Trophoblast cell (in vitro differentiated cells and primary cell): ENCODE results near the gene RASGRF1.

ENCODE experiments used
- DNase-seq, 2 donors: peaks; one replicate each; pipeline ENCODE4 v3.0.0-alpha.2; 2016
- H2AFZ ChIP-seq: 2 replicates; pipeline ENCODE4 v1.6.1; 2013; ENCODE audit warnings: low read length, moderate library complexity, mild to moderate bottlenecking; ENCODE audit not compliant: insufficient read depth, poor library complexity
- H2AK5ac ChIP-seq: 2 replicates; pipeline ENCODE4 v1.6.1; 2013; ENCODE audit warnings: mild to moderate bottlenecking, low read length
- H2BK120ac ChIP-seq: 2 replicates; pipeline ENCODE4 v1.6.1; 2013; ENCODE audit warnings: low read length, mild to moderate bottlenecking, moderate library complexity; ENCODE audit not compliant: insufficient read depth, poor library complexity
- H2BK12ac ChIP-seq: 2 replicates; pipeline ENCODE4 v1.6.1; 2013; ENCODE audit warnings: mild to moderate bottlenecking, low read length, moderate library complexity
- H2BK5ac ChIP-seq: 2 replicates; pipeline ENCODE4 v1.6.1; 2013; ENCODE audit warnings: low read length, low read depth, moderate library complexity, mild to moderate bottlenecking; ENCODE audit not compliant: poor library complexity
- H3K14ac ChIP-seq: 2 replicates; pipeline ENCODE4 v1.6.1; 2013; ENCODE audit warnings: mild to moderate bottlenecking, low read length
- H3K18ac ChIP-seq: 2 replicates; pipeline ENCODE4 v1.6.1; 2013; ENCODE audit warnings: mild to moderate bottlenecking, low read length
- H3K23ac ChIP-seq: 2 replicates; pipeline ENCODE4 v1.6.1; 2013; ENCODE audit warnings: low read length
- H3K27ac ChIP-seq: 2 replicates; pipeline ENCODE4 v1.5.1; 2013; ENCODE audit warnings: low read depth, mild to moderate bottlenecking, inconsistent platforms, low read length, moderate library complexity
- H3K27me3 ChIP-seq: 2 replicates; pipeline ENCODE4 v1.6.1; 2013; ENCODE audit warnings: inconsistent platforms, mild to moderate bottlenecking, low read length, moderate library complexity; ENCODE audit not compliant: insufficient read depth
- H3K36me3 ChIP-seq, 2 experiments: 1 replicate in 1 of 2; 2 replicates in 1 of 2; pipeline ENCODE4 v1.6.1; 2013; ENCODE audit warnings: low read length in 2 of 2, mild to moderate bottlenecking in 2 of 2, moderate library complexity in 1 of 2; ENCODE audit not compliant: insufficient read depth in 2 of 2, control insufficient read depth in 1 of 2
- H3K4ac ChIP-seq: 2 replicates; pipeline ENCODE4 v1.6.1; 2013; ENCODE audit warnings: low read depth, mild to moderate bottlenecking, low read length, moderate library complexity
- H3K4me1 ChIP-seq, 2 experiments: 1 replicate in 1 of 2; 2 replicates in 1 of 2; pipeline ENCODE4 v1.6.1; 2013; ENCODE audit warnings: low read length in 2 of 2, mild to moderate bottlenecking in 2 of 2, moderate library complexity in 1 of 2; ENCODE audit not compliant: insufficient read depth in 2 of 2, control insufficient read depth in 1 of 2
- H3K4me2 ChIP-seq: 2 replicates; pipeline ENCODE4 v1.6.1; 2013; ENCODE audit warnings: inconsistent platforms, mild to moderate bottlenecking, low read length, moderate library complexity
- H3K4me3 ChIP-seq: 2 replicates; pipeline ENCODE4 v1.5.1; 2013; ENCODE audit warnings: mild to moderate bottlenecking, low read depth, low read length, inconsistent platforms
- H3K79me1 ChIP-seq: one replicate; pipeline ENCODE4 v1.6.1; 2013; ENCODE audit warnings: low read length
- H3K79me2 ChIP-seq: 2 replicates; pipeline ENCODE4 v1.6.1; 2013; ENCODE audit warnings: low read length, mild to moderate bottlenecking; ENCODE audit not compliant: control insufficient read depth, insufficient read depth, poor library complexity
- H3K9ac ChIP-seq: 2 replicates; pipeline ENCODE4 v1.6.1; 2013; ENCODE audit warnings: mild to moderate bottlenecking, low read length
- H3K9me3 ChIP-seq: 2 replicates; pipeline ENCODE4 v1.6.1; 2013; ENCODE audit warnings: low read depth, mild to moderate bottlenecking, control low read depth, inconsistent platforms, low read length; ENCODE audit not compliant: insufficient read depth
- H4K12ac ChIP-seq: 2 replicates; pipeline ENCODE4 v1.6.1; 2013; ENCODE audit warnings: low read depth, mild to moderate bottlenecking, low read length, moderate library complexity
- H4K8ac ChIP-seq: 2 replicates; pipeline ENCODE4 v1.6.1; 2013; ENCODE audit warnings: low read depth, mild to moderate bottlenecking, low read length, moderate library complexity
- H4K91ac ChIP-seq: one replicate; pipeline ENCODE4 v1.6.1; 2013; ENCODE audit warnings: low read depth, mild to moderate bottlenecking, low read length, moderate library complexity
- whole genome bisulfite sequencing: extraction: QIAGEN DNeasy Blood & Tissue Kit; methylation state at CpG from one replicate; pipeline ENCODE4 v1.1.7; 2013; ENCODE audit warnings: missing lambda C conversion rate; ENCODE audit not compliant: insufficient read length, insufficient coverage; ENCODE audit errors: extremely low coverage; 5-methylcytosine and 5-hydroxymethylcytosine counted together

RASGRF1 gene

GRCh38 chr15:79117442-79118204 is 27.0 kb upstream of the RASGRF1 start:
- Histone ChIP-seq H2AK5ac (no peak overlapping the region), H3K14ac (no peak overlapping the region), H3K23ac (no peak overlapping the region), H2BK120ac (no peak overlapping the region), H3K9me3 (no peaks in the 10 kb centered on the region), H3K9ac (no peak overlapping the region), H3K4me2 (no peak overlapping the region), H3K4ac (no peak overlapping the region), H2BK12ac (no peak overlapping the region), H2AFZ (no peak overlapping the region), H3K4me1 (no peaks in the 10 kb centered on the region), H4K8ac (no peak overlapping the region), H3K79me2 (no peaks in the 10 kb centered on the region), H3K27me3 (no peaks in the 10 kb centered on the region), H3K18ac (no peak overlapping the region), H3K27ac (no peak overlapping the region), H3K36me3 (no peaks in the 10 kb centered on the region), H4K91ac (no peak overlapping the region), H3K4me3 (no peak overlapping the region), H4K12ac (no peak overlapping the region), H2BK5ac (no peak overlapping the region), H3K79me1 (no peaks in the 10 kb centered on the region)
- no CpG with 5 or more reads among the region's 3 CpGs for WGBS
- no peak for DNase-seq

GRCh38 chr15:79116771-79117170 is 26.2 kb upstream of the RASGRF1 start:
- no peak overlapping the region for H3K18ac ChIP-seq
- no peak overlapping the region for H3K9ac ChIP-seq
- H2AK5ac ChIP-seq: no peak overlapping the region
- no peak overlapping the region for H4K91ac ChIP-seq
- no peaks in the 10 kb centered on the region for H3K36me3 ChIP-seq
- no peak for DNase-seq
- H3K79me2 ChIP-seq: no peaks in the 10 kb centered on the region
- no peak overlapping the region for H2BK5ac ChIP-seq
- no peak overlapping the region for H3K4me2 ChIP-seq
- H3K4me3 ChIP-seq: no peak overlapping the region
- no peak overlapping the region for H4K12ac ChIP-seq
- H3K23ac ChIP-seq: no peak overlapping the region
- H2AFZ ChIP-seq: no peak overlapping the region
- no peak overlapping the region for H3K14ac ChIP-seq
- no peak overlapping the region for H3K27ac ChIP-seq
- H3K9me3 ChIP-seq: no peaks in the 10 kb centered on the region
- H3K4ac ChIP-seq: no peak overlapping the region
- no peak overlapping the region for H2BK120ac ChIP-seq
- H2BK12ac ChIP-seq: no peak overlapping the region
- H3K79me1 ChIP-seq: no peaks in the 10 kb centered on the region
- no peaks in the 10 kb centered on the region for H3K4me1 ChIP-seq
- no peaks in the 10 kb centered on the region for H3K27me3 ChIP-seq
- no CpG with 5 or more reads among the region's 4 CpGs for WGBS
- no peak overlapping the region for H4K8ac ChIP-seq

GRCh38 chr15:79115986-79116665 is 25.5 kb upstream of the RASGRF1 start:
- H3K27ac ChIP-seq: no peak overlapping the region
- no peaks in the 10 kb centered on the region for H3K9me3 ChIP-seq
- H4K12ac ChIP-seq: no peak overlapping the region
- H3K23ac ChIP-seq: no peak overlapping the region
- no peak overlapping the region for H3K4ac ChIP-seq
- no peak overlapping the region for H2BK12ac ChIP-seq
- no CpG with 5 or more reads among the region's 7 CpGs for WGBS
- no peak overlapping the region for H3K14ac ChIP-seq
- H3K9ac ChIP-seq: no peak overlapping the region
- no peak for DNase-seq
- H3K79me1 ChIP-seq: no peaks in the 10 kb centered on the region
- no peak overlapping the region for H3K4me2 ChIP-seq
- H3K4me3 ChIP-seq: no peak overlapping the region
- H2AK5ac ChIP-seq: no peak overlapping the region
- no peaks in the 10 kb centered on the region for H3K36me3 ChIP-seq
- no peaks in the 10 kb centered on the region for H3K27me3 ChIP-seq
- H4K8ac ChIP-seq: no peak overlapping the region
- no peak overlapping the region for H2AFZ ChIP-seq
- no peak overlapping the region for H2BK120ac ChIP-seq
- no peak overlapping the region for H2BK5ac ChIP-seq
- H3K18ac ChIP-seq: no peak overlapping the region
- no peaks in the 10 kb centered on the region for H3K79me2 ChIP-seq
- no peak overlapping the region for H4K91ac ChIP-seq
- H3K4me1 ChIP-seq: no peaks in the 10 kb centered on the region

GRCh38 chr15:79113831-79114230 is 23.3 kb upstream of the RASGRF1 start:
- no peak for DNase-seq
- no peaks in the 10 kb centered on the region for H3K36me3 ChIP-seq
- H3K18ac ChIP-seq: no peak overlapping the region
- no peak overlapping the region for H3K4me3 ChIP-seq
- no peak overlapping the region for H2BK5ac ChIP-seq
- no peak overlapping the region for H2BK120ac ChIP-seq
- H3K4ac ChIP-seq: no peak overlapping the region
- no peak overlapping the region for H3K4me2 ChIP-seq
- H3K9ac ChIP-seq: no peak overlapping the region
- no peak overlapping the region for H2AFZ ChIP-seq
- H4K8ac ChIP-seq: no peak overlapping the region
- WGBS: no CpG with 5 or more reads among the region's 2 CpGs
- H3K9me3 ChIP-seq: no peaks in the 10 kb centered on the region
- H3K23ac ChIP-seq: no peak overlapping the region
- no peaks in the 10 kb centered on the region for H3K27me3 ChIP-seq
- H3K14ac ChIP-seq: no peak overlapping the region
- H4K12ac ChIP-seq: no peak overlapping the region
- no peaks in the 10 kb centered on the region for H3K79me2 ChIP-seq
- H3K4me1 ChIP-seq: no peaks in the 10 kb centered on the region
- no peak overlapping the region for H4K91ac ChIP-seq
- H2AK5ac ChIP-seq: no peak overlapping the region
- no peaks in the 10 kb centered on the region for H3K79me1 ChIP-seq
- H2BK12ac ChIP-seq: no peak overlapping the region
- H3K27ac ChIP-seq: no peak overlapping the region
